Spleen (tissue), 13 donors: ENCODE results near the gene ANKRD11. TPM values are rescaled to one million over a fixed set of nuclear protein-coding genes. Genes with fewer than 3 reads are reported as not detected.

Experiments used
- DNase-seq: peaks from one replicate; pipeline ENCODE4 v3.0.0-alpha.2; 2020
- H3K27ac ChIP-seq, 8 donors: fragments of 200-600 bp; sonication (generic) in 7 of 8; 1 replicate in 4 of 8; 2 replicates in 4 of 8; pipeline versions ENCODE4 v1.5.0 to v1.8.0; 2016 to 2021; ENCODE audit warnings: inconsistent platforms in 4 of 8, mild to moderate bottlenecking in 4 of 8, moderate library complexity in 1 of 8
- H3K27me3 ChIP-seq, 7 donors: fragments of 200-600 bp; sonication (generic) in 6 of 7; replicated peaks in 1 of 7; 1 replicate in 4 of 7; 2 replicates in 3 of 7; pipeline versions ENCODE4 v1.5.0 to v1.8.0; 2016 to 2021; ENCODE audit warnings: inconsistent platforms in 3 of 7, mild to moderate bottlenecking in 1 of 7
- H3K36me3 ChIP-seq, 6 donors: fragments of 200-600 bp; sonication (generic) in 5 of 6; 1 replicate in 4 of 6; 2 replicates in 2 of 6; pipeline versions ENCODE4 v1.5.0 to v1.8.0; 2016 to 2021; ENCODE audit warnings: inconsistent platforms in 2 of 6
- H3K4me1 ChIP-seq, 6 donors: fragments of 200-600 bp; sonication (generic) in 5 of 6; 1 replicate in 3 of 6; 2 replicates in 3 of 6; pipeline versions ENCODE4 v1.5.0 to v1.8.0; 2016 to 2021; ENCODE audit warnings: inconsistent platforms in 3 of 6
- H3K4me3 ChIP-seq, 8 donors: fragments of 200-600 bp; sonication (generic) in 7 of 8; 1 replicate in 4 of 8; 2 replicates in 4 of 8; pipeline versions ENCODE4 v1.5.0 to v1.8.0; 2016 to 2021; ENCODE audit warnings: inconsistent platforms in 4 of 8, mild to moderate bottlenecking in 4 of 8, moderate library complexity in 2 of 8
- H3K9me3 ChIP-seq, 8 donors: fragments of 200-600 bp; sonication (generic) in 7 of 8; 1 replicate in 4 of 8; 2 replicates in 4 of 8; pipeline versions ENCODE4 v1.5.0 to v1.8.0; 2016 to 2021; ENCODE audit warnings: inconsistent platforms in 4 of 8
- POLR2A ChIP-seq, 3 donors: fragments of 450-650 bp; IDR thresholded peaks; one replicate each; pipeline ENCODE4 v1.5.1; 2017; ENCODE audit warnings: antibody characterized with exemption in 3 of 3, mild to moderate bottlenecking in 1 of 3
- POLR2AphosphoS5 ChIP-seq, 3 donors: sonication (generic); formaldehyde crosslinking; IDR thresholded peaks; one replicate each; pipeline ENCODE4 v1.5.1; 2017; ENCODE audit warnings: antibody characterized with exemption in 3 of 3
- WGBS, 5 donors: extraction: QIAGEN DNeasy Blood & Tissue Kit in 3 of 5; methylation state at CpG; one replicate each; pipeline versions ENCODE4 v1.1.5 to v1.1.7; 2013 to 2018; 5-methylcytosine and 5-hydroxymethylcytosine counted together
- intact Hi-C: fragments of 100-400 bp; cut with DNase I; formaldehyde crosslinking; loops from one replicate; pipeline ENCODE4 v1.15.0; 2023; ENCODE audit warnings: low total_unique reads
- long read RNA-seq, 2 donors: transcript quantifications; one replicate each; lab custom pipeline, GENCODE V29; 2026
- polyA plus RNA-seq, 3 donors: library from polyadenylated mRNA; stranded (reverse); fragments of 200-250 nt; gene quantifications; one replicate each; pipeline ENCODE4 v1.2.1, GENCODE V29; 2013
- total RNA-seq, 7 donors: library from RNA; depleted of rRNA in 3 of 7; stranded (reverse); fragments of >200 nt in 3 of 7; fragmentation: NEBNext Ultra II Directional in 4 of 7; extraction: Animal tissue kit (Norgen Biotek cat#: 25700) in 4 of 7; gene quantifications; one replicate each; pipeline versions ENCODE4 v1.1.0 to v1.2.1, GENCODE V29; 2016 to 2021
- TF ChIP-seq, protein P1 (sequence below), 11 experiments: fragments of 200-600 bp in 7 of 11; fragments of 450-650 bp in 4 of 11; sonication (generic) in 4 of 11; IDR thresholded peaks in 8 of 11; conservative IDR thresholded peaks in 3 of 11; 1 replicate in 7 of 11; 2 replicates in 4 of 11; pipeline versions ENCODE4 v1.4.0 to v1.8.0; 2016 to 2021; ENCODE audit warnings: antibody characterized with exemption in 11 of 11, inconsistent platforms in 4 of 11, mild to moderate bottlenecking in 1 of 11
- donor health status: healthy with polysubstance abuse.
- donor health status: DM: no; HTN: no; CAD: no; lungs with moderate emphysema.
- donor health status: DM: no; HTN: no; CAD: no.
- donor health status: Bipolar disorder and iron deficiency.
- donor health status: healthy.
- donor health status: DM: no; HTN: no; CAD: no.
- donor health status: DM: yes; HTN: yes; CAD: no.

Gene ANKRD11
- total RNA-seq (100 to 1,000 TPM; 105 to 203 (median 136) TPM), polyA plus RNA-seq (10 to 100 TPM; 29.0 to 60.0 (median 37.8) TPM)
- long read RNA-seq, donor 1, transcript ANKRD11-219 (1 exons, 2,239 nt): major isoform, 5 of 14 reads
- long read RNA-seq, donor 1, partial matches to known transcripts: 6 of 14 reads
- long read RNA-seq, donor 1, other reads (novel, unspliced or antisense): 0 of 14 reads
- long read RNA-seq, donor 2: 0 reads

GRCh38 chr16:89490439-89491237 lies at the start of gene ANKRD11:
TSS of gene ANKRD11 (minus strand) at chr16:89490561. CDS start at chr16:89317019, 173,542 bp downstream.
- intact Hi-C loops: no loop called here
- 0 to 1% (median 0%) methylated on average over 57 to 96 of the region's 96 CpGs for WGBS, 5 donors
- peak; percentile 99 for DNase-seq

DNA sequence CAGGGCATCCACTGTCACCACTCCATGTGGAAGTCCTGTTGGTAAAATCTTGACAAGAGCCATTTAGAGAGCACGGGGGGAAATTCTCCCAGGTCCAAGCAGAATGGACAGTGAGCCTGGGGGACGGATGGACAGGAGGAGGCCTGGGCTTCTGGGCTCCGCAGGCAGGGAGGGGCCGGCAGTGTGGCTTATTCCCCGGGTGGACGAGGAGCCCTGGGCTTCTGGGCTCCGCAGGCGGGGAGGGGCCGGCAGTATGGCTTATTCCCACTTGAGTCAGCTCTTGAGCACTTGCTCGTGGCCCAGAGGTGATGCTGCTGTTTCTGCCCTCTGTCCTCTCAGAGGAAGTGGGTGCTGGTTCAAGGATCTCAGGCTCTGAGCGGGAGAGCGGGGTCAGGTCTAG lies 47.9 kb upstream of the ANKRD11 start:
- peaks cover 0 to 90% (median 40%) of the 10 kb centered on the region in 6 donors for H3K36me3 ChIP-seq
- intact Hi-C loops: no loop called here
- no peaks in the 10 kb centered on the region for H3K9me3 ChIP-seq
- no peak overlapping the region for H3K4me3 ChIP-seq
- no peak overlapping the region for H3K27ac ChIP-seq
- TF ChIP-seq POLR2AphosphoS5 (IDR thresholded peaks at IDR 0.05) (no peak), POLR2A (IDR thresholded peaks at IDR 0.05) (no peak)
- TF ChIP-seq, protein P1, sequence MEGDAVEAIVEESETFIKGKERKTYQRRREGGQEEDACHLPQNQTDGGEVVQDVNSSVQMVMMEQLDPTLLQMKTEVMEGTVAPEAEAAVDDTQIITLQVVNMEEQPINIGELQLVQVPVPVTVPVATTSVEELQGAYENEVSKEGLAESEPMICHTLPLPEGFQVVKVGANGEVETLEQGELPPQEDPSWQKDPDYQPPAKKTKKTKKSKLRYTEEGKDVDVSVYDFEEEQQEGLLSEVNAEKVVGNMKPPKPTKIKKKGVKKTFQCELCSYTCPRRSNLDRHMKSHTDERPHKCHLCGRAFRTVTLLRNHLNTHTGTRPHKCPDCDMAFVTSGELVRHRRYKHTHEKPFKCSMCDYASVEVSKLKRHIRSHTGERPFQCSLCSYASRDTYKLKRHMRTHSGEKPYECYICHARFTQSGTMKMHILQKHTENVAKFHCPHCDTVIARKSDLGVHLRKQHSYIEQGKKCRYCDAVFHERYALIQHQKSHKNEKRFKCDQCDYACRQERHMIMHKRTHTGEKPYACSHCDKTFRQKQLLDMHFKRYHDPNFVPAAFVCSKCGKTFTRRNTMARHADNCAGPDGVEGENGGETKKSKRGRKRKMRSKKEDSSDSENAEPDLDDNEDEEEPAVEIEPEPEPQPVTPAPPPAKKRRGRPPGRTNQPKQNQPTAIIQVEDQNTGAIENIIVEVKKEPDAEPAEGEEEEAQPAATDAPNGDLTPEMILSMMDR (IDR thresholded peaks at IDR 0.05 in 8 of 11, conservative IDR thresholded peaks at IDR 0.05 in 3 of 11): no peak
- H3K4me1 ChIP-seq: peaks cover 13 to 24% (median 21%) of the 10 kb centered on the region in 6 donors
- no peak for DNase-seq
- WGBS, 5 donors: 89 to 98% (median 95%) methylated on average over 12 of the region's 12 CpGs
- H3K27me3 ChIP-seq: no peaks in the 10 kb centered on the region

More at GRCh38 chr16:89490439-89491237, at the start of gene ANKRD11:
- Histone ChIP-seq H3K36me3 (peaks cover 0 to 24% (median 0%) of the 10 kb centered on the region in 6 donors), H3K27ac (peak within 1 kb of the TSS; percentile 95 to 99 (median 98)), H3K4me3 (peak within 1 kb of the TSS; percentile 75 to 92 (median 84)), H3K4me1 (peaks cover 40 to 79% (median 56%) of the 10 kb centered on the region in 6 donors), H3K27me3 (no peaks in the 10 kb centered on the region), H3K9me3 (no peaks in the 10 kb centered on the region)
- TF ChIP-seq POLR2A (IDR thresholded peaks at IDR 0.05): peak in 2 of 3 donors; percentile 87 to 99
- TF ChIP-seq, protein P1 (IDR thresholded peaks at IDR 0.05 in 8 of 11, conservative IDR thresholded peaks at IDR 0.05 in 3 of 11): peak in 4 of 11 experiments; percentile 25 to 57 (median 36)
- TF ChIP-seq POLR2AphosphoS5 (IDR thresholded peaks at IDR 0.05): peak; percentile 91 to 94 (median 91)

GRCh38 chr16:89537549-89537925 lies 47.2 kb upstream of the ANKRD11 start:
- H3K9me3 ChIP-seq: no peaks in the 10 kb centered on the region
- intact Hi-C loops: no loop called here
- H3K36me3 ChIP-seq: peaks cover 0 to 98% (median 42%) of the 10 kb centered on the region in 6 donors
- peaks cover 13 to 32% (median 24%) of the 10 kb centered on the region in 6 donors for H3K4me1 ChIP-seq
- H3K4me3 ChIP-seq: no peak overlapping the region
- TF ChIP-seq, protein P1 (IDR thresholded peaks at IDR 0.05 in 8 of 11, conservative IDR thresholded peaks at IDR 0.05 in 3 of 11): no peak
- no peak for TF ChIP-seq POLR2A (IDR thresholded peaks at IDR 0.05)
- TF ChIP-seq POLR2AphosphoS5 (IDR thresholded peaks at IDR 0.05): no peak
- no peak for DNase-seq
- 95 to 100% (median 96%) methylated on average over 2 to 7 of the region's 7 CpGs for WGBS, 5 donors
- peak overlapping the region in 3 of 8 donors; percentile 2 to 38 (median 15) for H3K27ac ChIP-seq
- H3K27me3 ChIP-seq: no peaks in the 10 kb centered on the region
